22Rv1 (cell line): Measurements from ENCODE around the gene YPEL5.

Experiments used
- CTCF ChIP-seq: fragments of 450-650 bp; IDR thresholded peaks from 2 replicates; pipeline ENCODE4 v1.5.1; 2017; ENCODE audit warnings: mild to moderate bottlenecking
- ZFX ChIP-seq: fragments of 450-650 bp; IDR thresholded peaks from 2 replicates; pipeline ENCODE4 v1.6.1; 2017; ENCODE audit warnings: antibody characterized with exemption, borderline replicate concordance

- TF ChIP-seq CTCF: no peak
- no peak for TF ChIP-seq ZFX
Measured at GRCh38 chr2:30180226-30180625, 33.4 kb downstream of the YPEL5 start.
